GM18505 (cell line): ENCODE measurements around the gene KLHL30.

Experiments used
- ATAC-seq: cut with Tn5 transposase; IDR thresholded peaks from one replicate; pipeline ENCODE4 v1.9.1; 2021; ENCODE audit not compliant: unreplicated experiment
- POLR2A ChIP-seq: IDR thresholded peaks from 4 replicates; pipeline ENCODE4 v1.6.1; 2011; ENCODE audit warnings: borderline replicate concordance; ENCODE audit not compliant: insufficient read depth, insufficient read length; ENCODE audit errors: extremely low read depth

The KLHL30 gene, protein sequence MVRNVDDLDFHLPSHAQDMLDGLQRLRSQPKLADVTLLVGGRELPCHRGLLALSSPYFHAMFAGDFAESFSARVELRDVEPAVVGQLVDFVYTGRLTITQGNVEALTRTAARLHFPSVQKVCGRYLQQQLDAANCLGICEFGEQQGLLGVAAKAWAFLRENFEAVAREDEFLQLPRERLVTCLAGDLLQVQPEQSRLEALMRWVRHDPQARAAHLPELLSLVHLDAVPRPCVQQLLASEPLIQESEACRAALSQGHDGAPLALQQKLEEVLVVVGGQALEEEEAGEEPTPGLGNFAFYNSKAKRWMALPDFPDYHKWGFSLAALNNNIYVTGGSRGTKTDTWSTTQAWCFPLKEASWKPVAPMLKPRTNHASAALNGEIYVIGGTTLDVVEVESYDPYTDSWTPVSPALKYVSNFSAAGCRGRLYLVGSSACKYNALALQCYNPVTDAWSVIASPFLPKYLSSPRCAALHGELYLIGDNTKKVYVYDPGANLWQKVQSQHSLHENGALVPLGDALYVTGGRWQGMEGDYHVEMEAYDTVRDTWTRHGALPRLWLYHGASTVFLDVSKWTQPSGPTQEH

GRCh38 chr2:238138331-238139195 is at the start of gene KLHL30:
TSS of gene KLHL30 (plus strand) at chr2:238138668. CDS start at chr2:238140755, 2,087 bp downstream.
- ATAC-seq: no peak
- no peak for TF ChIP-seq POLR2A

- no peak for ATAC-seq
Observed at GRCh38 chr2:238090887-238091286, 47.6 kb upstream of the KLHL30 start.

DNA sequence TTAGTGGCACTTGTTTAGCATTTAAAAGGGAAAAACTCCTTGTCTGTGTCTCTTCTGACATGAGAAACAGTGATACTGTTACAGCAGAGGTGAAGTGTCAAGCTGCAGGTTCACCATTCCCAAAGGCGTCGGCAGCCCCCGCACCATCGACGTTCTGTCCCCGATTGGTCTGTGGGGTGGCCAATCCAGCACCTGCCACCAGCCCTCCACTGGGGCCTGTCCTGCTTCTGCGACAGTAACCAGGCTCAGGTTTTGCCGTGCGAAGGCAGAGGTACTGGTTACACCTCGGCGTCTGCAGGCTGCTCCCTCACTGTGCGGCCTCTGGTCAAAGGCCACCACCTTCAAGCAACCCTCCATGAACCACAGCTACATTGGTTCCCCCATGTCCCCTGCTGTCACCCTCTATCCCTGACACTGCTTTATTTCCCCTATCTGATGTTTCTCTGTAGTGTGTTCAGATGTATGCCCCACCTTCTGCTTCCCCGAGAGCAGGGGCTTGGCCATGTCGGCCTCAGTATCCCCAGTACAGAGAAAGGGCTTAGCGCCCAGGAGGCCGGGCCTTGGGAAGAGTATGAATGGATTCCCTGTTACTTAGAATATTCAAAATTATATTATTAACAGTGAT is 46.9 kb upstream of the KLHL30 start:
- TF ChIP-seq POLR2A: no peak
- ATAC-seq: no peak

More at GRCh38 chr2:238090887-238091286, 47.6 kb upstream of the KLHL30 start:
- no peak for TF ChIP-seq POLR2A

DNA sequence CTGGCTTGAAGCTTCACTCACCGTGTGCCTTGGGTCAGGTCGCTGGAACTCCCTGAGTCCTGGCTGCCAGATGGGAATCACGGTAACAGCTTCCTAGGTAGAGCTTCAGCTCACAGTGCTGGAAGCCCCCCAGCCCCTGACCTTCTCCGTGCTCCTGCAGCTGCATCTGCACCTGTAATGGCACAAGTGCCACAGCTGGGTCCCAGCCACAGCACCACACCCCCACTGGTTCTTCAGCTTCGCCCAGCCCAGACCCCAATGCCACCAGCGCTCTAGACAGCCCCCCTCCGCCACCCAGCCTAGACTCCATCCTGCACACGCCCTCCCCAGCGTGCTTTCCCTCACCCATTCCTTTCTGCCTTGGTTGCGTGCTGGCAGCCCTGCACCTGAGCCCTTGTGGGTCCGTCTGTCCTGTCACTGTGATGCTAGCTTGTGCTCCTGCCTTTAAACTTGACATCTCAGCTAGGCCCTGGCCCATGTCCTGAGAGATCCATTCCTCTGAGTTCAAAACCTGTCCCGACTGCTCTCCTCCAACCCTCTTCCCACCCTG is 45.9 kb upstream of the KLHL30 start:
- TF ChIP-seq POLR2A: no peak
- ATAC-seq: no peak

- TF ChIP-seq POLR2A: no peak
Observed at GRCh38 chr2:238093181-238094140, 45.0 kb upstream of the KLHL30 start.

DNA sequence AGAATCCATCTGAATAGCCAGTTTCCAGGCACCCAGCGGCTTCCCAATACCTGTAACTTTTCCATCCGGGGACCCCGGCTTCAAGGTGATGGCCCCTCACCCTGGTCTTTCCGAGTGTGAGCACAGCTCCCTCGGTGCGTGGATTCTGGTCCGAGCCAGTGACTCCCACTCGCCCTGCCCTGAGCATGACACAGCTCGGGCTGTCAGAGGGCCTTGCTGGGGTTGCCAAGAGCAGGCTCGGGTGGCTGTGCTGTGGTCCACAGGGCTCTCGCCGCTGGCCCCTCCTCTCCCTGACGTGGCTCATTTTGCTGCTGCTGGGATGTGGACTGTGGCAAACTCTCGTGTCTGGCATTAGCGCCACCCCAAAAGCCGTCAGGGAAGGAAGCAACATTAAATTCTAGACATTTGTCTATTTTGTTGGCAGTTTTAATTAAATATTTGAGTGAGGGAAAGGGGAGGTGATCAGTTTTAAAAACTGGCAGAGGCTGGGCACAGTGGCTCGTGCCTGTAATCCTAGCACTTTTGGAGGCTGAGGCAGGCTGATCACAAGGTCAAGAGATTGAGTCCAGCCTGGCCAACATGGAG is 43.9 kb upstream of the KLHL30 start:
- ATAC-seq: no peak
- no peak for TF ChIP-seq POLR2A

More at GRCh38 chr2:238093181-238094140, 45.0 kb upstream of the KLHL30 start:
- no peak for ATAC-seq

DNA sequence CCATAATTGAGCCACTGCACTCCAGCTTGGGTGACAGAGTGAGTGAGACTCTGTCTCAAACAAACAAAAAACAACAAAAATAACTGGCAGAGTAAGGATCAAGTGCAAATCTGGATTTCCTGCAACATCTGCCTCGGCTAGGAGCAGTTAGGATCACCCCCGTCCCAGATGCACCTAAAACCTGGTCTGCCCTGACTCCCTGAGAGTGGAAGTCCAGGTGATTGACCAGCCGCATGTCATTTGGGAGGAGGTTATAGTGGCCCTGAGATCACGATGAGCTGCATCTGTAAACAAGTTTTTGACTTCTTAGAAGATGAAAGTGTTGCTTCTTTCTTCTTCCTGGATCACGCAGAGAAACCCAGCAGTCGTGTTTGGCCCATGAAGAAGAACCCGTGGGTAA is 43.3 kb upstream of the KLHL30 start:
- no peak for ATAC-seq

DNA sequence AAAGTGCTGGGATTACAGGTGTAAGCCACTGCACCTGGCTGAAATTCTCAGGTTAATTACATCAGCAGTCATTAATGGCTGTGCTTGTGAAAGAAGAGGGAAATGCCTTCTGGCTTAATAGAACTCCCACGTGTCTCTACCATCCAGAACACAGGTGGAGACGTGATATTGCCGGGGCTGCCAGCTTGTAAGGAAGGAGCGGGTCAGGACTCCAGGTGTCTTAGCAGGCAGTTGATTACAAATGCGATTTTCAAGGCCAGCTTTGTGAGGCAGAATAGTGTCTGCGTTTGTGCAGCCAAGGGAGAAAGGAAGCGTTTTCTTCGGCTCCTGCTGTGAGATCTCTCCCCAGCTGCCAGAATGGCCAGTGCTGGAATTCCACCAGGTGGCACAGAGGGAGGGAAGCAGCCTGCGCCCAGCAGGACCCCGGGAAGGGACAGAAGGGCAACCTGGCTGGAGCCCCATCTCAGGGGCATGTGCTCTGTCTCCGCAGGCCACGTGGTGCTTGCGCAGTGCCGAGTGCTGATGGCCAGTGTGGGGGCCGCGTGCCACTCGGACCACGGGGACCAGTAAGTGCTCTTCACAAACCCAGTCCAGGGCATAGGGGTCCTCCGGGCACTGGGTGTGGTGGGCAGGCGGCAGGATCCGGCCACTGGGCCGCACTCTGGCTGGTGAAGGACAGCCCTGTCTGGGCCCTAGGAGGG is 42.0 kb upstream of the KLHL30 start:
- no peak for TF ChIP-seq POLR2A
- ATAC-seq: no peak

More for the DNA sequence above, 43.3 kb upstream of the KLHL30 start:
- no peak for TF ChIP-seq POLR2A

DNA sequence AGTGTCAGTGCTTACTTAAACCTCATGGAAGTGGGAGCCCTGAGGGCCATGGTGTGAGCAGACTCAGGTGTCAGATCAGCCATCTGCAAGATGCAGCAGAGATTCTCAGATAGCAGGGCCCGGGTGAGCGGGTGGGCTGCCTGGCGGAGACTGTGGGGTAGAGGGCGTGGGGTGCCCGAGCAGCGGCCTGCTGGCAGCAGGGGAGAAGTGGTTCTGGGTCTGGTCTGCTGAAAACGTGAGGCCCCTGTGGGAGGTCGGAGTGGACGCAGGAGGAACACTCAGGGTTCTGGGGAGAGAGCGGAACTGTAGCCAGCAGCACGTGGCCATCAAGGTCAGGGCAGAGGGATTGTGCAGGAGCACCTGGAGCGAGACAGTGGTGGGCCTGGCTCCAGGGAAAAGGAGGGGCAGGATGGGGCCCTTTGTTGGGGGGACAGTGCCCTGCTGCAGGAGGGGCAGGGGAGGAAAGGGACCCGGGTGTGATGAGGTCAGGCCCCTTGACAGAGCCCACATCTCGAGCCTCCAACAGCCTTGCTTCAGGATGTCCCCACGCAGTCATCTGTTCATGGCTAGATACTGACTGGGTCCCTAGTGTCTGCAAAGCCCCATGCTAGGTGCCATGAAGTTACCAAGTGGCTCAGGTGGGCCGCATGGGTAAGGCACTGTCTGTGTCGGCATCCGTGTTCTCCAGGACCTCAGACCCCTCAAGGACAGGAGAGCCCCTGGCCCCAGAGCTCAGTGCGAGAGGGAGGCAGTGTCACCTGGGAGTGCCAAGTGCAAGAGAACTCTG is 41.1 kb upstream of the KLHL30 start:
- no peak for ATAC-seq
- TF ChIP-seq POLR2A: no peak

DNA sequence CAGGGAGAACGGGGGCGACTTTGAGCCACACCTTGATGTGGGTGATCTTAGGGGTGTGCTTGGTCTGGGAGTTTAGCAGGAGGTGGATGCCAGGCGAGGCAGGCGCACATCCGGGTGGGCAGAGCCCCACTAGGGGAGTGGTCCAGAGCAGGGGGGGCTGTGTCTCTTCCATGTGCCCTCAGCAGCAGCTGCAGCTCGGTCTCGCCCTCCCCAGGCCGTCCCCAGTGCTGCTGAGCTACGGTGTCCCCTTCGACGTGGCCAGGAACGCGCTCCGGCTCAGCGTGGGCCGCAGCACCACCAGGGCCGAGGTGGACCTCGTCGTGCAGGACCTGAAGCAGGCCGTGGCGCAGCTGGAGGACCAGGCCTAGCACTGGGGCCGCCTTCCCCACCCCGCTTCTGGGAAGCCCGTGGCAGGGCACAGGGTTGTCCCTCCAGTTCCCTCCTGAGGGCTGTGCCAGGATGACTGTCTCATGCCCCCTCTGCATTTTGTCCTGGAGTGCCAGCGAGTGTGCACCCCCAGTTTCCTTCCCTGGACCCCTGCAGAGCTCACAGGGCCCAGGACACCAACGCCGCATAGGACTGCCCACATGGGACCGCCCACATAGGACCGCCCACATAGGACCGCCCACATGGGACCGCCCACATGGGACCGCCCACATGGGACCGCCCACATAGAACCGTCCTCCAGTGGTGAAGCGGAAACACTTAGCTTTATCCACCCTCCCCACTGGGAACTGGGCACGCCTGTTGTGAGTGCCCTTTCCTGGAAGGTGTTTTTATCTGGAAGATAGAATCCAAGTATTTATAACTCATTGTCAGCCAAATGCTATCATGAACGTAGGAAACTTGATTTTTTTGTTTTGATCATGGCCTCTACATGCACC is 40.2 kb upstream of the KLHL30 start:
- peak; percentile 43 for TF ChIP-seq POLR2A
- ATAC-seq: peak; percentile 65
